ENCODE results near the gene SEPHS1.
"Not testable (repeated sequence)": the region's sequence is repeated elsewhere in the genome, so short reads cannot be mapped to it uniquely, and the experiment has no call there.

SEPHS1 gene

GRCh38 chr10:13276146-13276545 lies 71.9 kb downstream of the SEPHS1 start:
- H3K14ac ChIP-seq (ENCODE audit: low read length in 2 of 2), result not testable (repeated sequence)
- WGBS, result over 99% methylated on average over 11 of the region's 11 CpGs
- H3K36me3 ChIP-seq (ENCODE audit: control insufficient read depth in 1 of 2, insufficient read depth in 2 of 2, low read depth in 1 of 2, low read length in 2 of 2), result peaks cover 0 to 30% of the 10 kb centered on the region in 2 experiments

GRCh38 chr10:13272164-13272571 lies 75.9 kb downstream of the SEPHS1 start:
- no peaks in the 10 kb centered on the region for H3K9me3 ChIP-seq (ENCODE audit: control insufficient read depth, low read length)
- WGBS, result 84% methylated on average over 12 of the region's 12 CpGs

More at GRCh38 chr10:13276146-13276545, 71.9 kb downstream of the SEPHS1 start:
- H3K4me2 ChIP-seq (ENCODE audit: low read length, poor library complexity, severe bottlenecking); H3K9ac ChIP-seq (ENCODE audit: low read length); H2AK5ac ChIP-seq (ENCODE audit: low read length, severe bottlenecking); H3K18ac ChIP-seq (ENCODE audit: low read depth in 1 of 2, low read length in 2 of 2); H2BK15ac ChIP-seq (ENCODE audit: low read depth, poor library complexity, severe bottlenecking); H2BK5ac ChIP-seq (ENCODE audit: low read depth, low read length, poor library complexity, severe bottlenecking); H3K23ac ChIP-seq (ENCODE audit: low read length in 2 of 2); H4K91ac ChIP-seq (ENCODE audit: low read length); H4K8ac ChIP-seq (ENCODE audit: low read length); H3K79me1 ChIP-seq (replicated peaks; ENCODE audit: low read length, poor library complexity, severe bottlenecking); H3K27me3 ChIP-seq (ENCODE audit: control insufficient read depth in 1 of 2, insufficient read depth in 1 of 2, low read length in 2 of 2); H2BK120ac ChIP-seq (ENCODE audit: low read depth, low read length); H2AFZ ChIP-seq (ENCODE audit: low read depth, low read length); H3K4ac ChIP-seq (ENCODE audit: low read depth in 1 of 2, low read length in 2 of 2); H3K4me1 ChIP-seq (ENCODE audit: control insufficient read depth, insufficient read depth, low read depth, low read length); H2BK12ac ChIP-seq (ENCODE audit: low read length in 2 of 2); H3K9me3 ChIP-seq (ENCODE audit: control insufficient read depth, low read length); H3K4me3 ChIP-seq (ENCODE audit: insufficient read depth in 1 of 2, low read depth in 1 of 2, low read length in 2 of 2); DNase-seq; H3K27ac ChIP-seq (ENCODE audit: low read length, poor library complexity, severe bottlenecking): not testable (repeated sequence)

GRCh38 chr10:13271552-13272163 lies 76.4 kb downstream of the SEPHS1 start:
- peak overlapping the region in 1 of 2 experiments; percentile 62 for H3K4me3 ChIP-seq (ENCODE audit: insufficient read depth in 1 of 2, low read depth in 1 of 2, low read length in 2 of 2)
- no peak overlapping the region for H3K18ac ChIP-seq (ENCODE audit: low read depth in 1 of 2, low read length in 2 of 2)
- H4K8ac ChIP-seq (ENCODE audit: low read length), result no peak overlapping the region
- H4K91ac ChIP-seq (ENCODE audit: low read length), result no peak overlapping the region
- H2AK5ac ChIP-seq (ENCODE audit: low read length, severe bottlenecking), result no peak overlapping the region
- no peak overlapping the region for H2BK5ac ChIP-seq (ENCODE audit: low read depth, low read length, poor library complexity, severe bottlenecking)
- H3K23ac ChIP-seq (ENCODE audit: low read length in 2 of 2), result no peak overlapping the region
- no peak overlapping the region for H2AFZ ChIP-seq (ENCODE audit: low read depth, low read length)
- H3K4me2 ChIP-seq (ENCODE audit: low read length, poor library complexity, severe bottlenecking), result no peak overlapping the region
- H3K9ac ChIP-seq (ENCODE audit: low read length), result no peak overlapping the region
- no peaks in the 10 kb centered on the region for H3K36me3 ChIP-seq (ENCODE audit: control insufficient read depth in 1 of 2, insufficient read depth in 2 of 2, low read depth in 1 of 2, low read length in 2 of 2)
- H3K9me3 ChIP-seq (ENCODE audit: control insufficient read depth, low read length), result no peaks in the 10 kb centered on the region
- peak; percentile 4 for DNase-seq
- no peak overlapping the region for H2BK120ac ChIP-seq (ENCODE audit: low read depth, low read length)
- no peak overlapping the region for H2BK15ac ChIP-seq (ENCODE audit: low read depth, poor library complexity, severe bottlenecking)
- peaks cover 2% of the 10 kb centered on the region for H3K4me1 ChIP-seq (ENCODE audit: control insufficient read depth, insufficient read depth, low read depth, low read length)
- H3K27me3 ChIP-seq (ENCODE audit: control insufficient read depth in 1 of 2, insufficient read depth in 1 of 2, low read length in 2 of 2), result peaks cover 5 to 6% of the 10 kb centered on the region in 2 experiments
- 58% methylated on average over 9 of the region's 14 CpGs for WGBS
- no peak overlapping the region for H3K27ac ChIP-seq (ENCODE audit: low read length, poor library complexity, severe bottlenecking)
- H3K14ac ChIP-seq (ENCODE audit: low read length in 2 of 2), result no peak overlapping the region
- no peak overlapping the region for H3K4ac ChIP-seq (ENCODE audit: low read depth in 1 of 2, low read length in 2 of 2)
- H3K79me1 ChIP-seq (replicated peaks; ENCODE audit: low read length, poor library complexity, severe bottlenecking), result no peaks in the 10 kb centered on the region
- H2BK12ac ChIP-seq (ENCODE audit: low read length in 2 of 2), result no peak overlapping the region

More at GRCh38 chr10:13272164-13272571, 75.9 kb downstream of the SEPHS1 start:
- Histone ChIP-seq H3K36me3 (ENCODE audit: control insufficient read depth in 1 of 2, insufficient read depth in 2 of 2, low read depth in 1 of 2, low read length in 2 of 2) (no peaks in the 10 kb centered on the region), H4K8ac (ENCODE audit: low read length) (no peak overlapping the region), H2AFZ (ENCODE audit: low read depth, low read length) (no peak overlapping the region), H3K4ac (ENCODE audit: low read depth in 1 of 2, low read length in 2 of 2) (no peak overlapping the region), H3K4me3 (ENCODE audit: insufficient read depth in 1 of 2, low read depth in 1 of 2, low read length in 2 of 2) (peak overlapping the region in 1 of 2 experiments; percentile 62), H2BK120ac (ENCODE audit: low read depth, low read length) (no peak overlapping the region), H3K27ac (ENCODE audit: low read length, poor library complexity, severe bottlenecking) (no peak overlapping the region), H2AK5ac (ENCODE audit: low read length, severe bottlenecking) (no peak overlapping the region), H3K23ac (ENCODE audit: low read length in 2 of 2) (no peak overlapping the region), H3K14ac (ENCODE audit: low read length in 2 of 2) (no peak overlapping the region), H3K27me3 (ENCODE audit: control insufficient read depth in 1 of 2, insufficient read depth in 1 of 2, low read length in 2 of 2) (peaks cover 5 to 6% of the 10 kb centered on the region in 2 experiments), H3K79me1 (replicated peaks; ENCODE audit: low read length, poor library complexity, severe bottlenecking) (no peaks in the 10 kb centered on the region), H3K4me1 (ENCODE audit: control insufficient read depth, insufficient read depth, low read depth, low read length) (peaks cover 2% of the 10 kb centered on the region), H3K18ac (ENCODE audit: low read depth in 1 of 2, low read length in 2 of 2) (no peak overlapping the region), H2BK5ac (ENCODE audit: low read depth, low read length, poor library complexity, severe bottlenecking) (no peak overlapping the region), H3K9ac (ENCODE audit: low read length) (peak overlapping the region; percentile 3), H2BK12ac (ENCODE audit: low read length in 2 of 2) (no peak overlapping the region), H4K91ac (ENCODE audit: low read length) (no peak overlapping the region), H3K4me2 (ENCODE audit: low read length, poor library complexity, severe bottlenecking) (no peak overlapping the region), H2BK15ac (ENCODE audit: low read depth, poor library complexity, severe bottlenecking) (no peak overlapping the region)
- no peak for DNase-seq

GRCh38 chr10:13270877-13271551 lies 77.1 kb downstream of the SEPHS1 start:
- no peak overlapping the region for H2AK5ac ChIP-seq (ENCODE audit: low read length, severe bottlenecking)
- H3K4me2 ChIP-seq (ENCODE audit: low read length, poor library complexity, severe bottlenecking), result no peak overlapping the region
- H2BK120ac ChIP-seq (ENCODE audit: low read depth, low read length), result no peak overlapping the region
- no peak overlapping the region for H3K14ac ChIP-seq (ENCODE audit: low read length in 2 of 2)
- H3K79me1 ChIP-seq (replicated peaks; ENCODE audit: low read length, poor library complexity, severe bottlenecking), result no peaks in the 10 kb centered on the region
- 95% methylated on average over 9 of the region's 9 CpGs for WGBS
- H3K9me3 ChIP-seq (ENCODE audit: control insufficient read depth, low read length), result no peaks in the 10 kb centered on the region
- H3K9ac ChIP-seq (ENCODE audit: low read length), result no peak overlapping the region
- H3K4me1 ChIP-seq (ENCODE audit: control insufficient read depth, insufficient read depth, low read depth, low read length), result peaks cover 2% of the 10 kb centered on the region
- no peak overlapping the region for H2BK15ac ChIP-seq (ENCODE audit: low read depth, poor library complexity, severe bottlenecking)
- no peak overlapping the region for H2BK5ac ChIP-seq (ENCODE audit: low read depth, low read length, poor library complexity, severe bottlenecking)
- H2AFZ ChIP-seq (ENCODE audit: low read depth, low read length), result no peak overlapping the region
- peaks cover 5 to 7% of the 10 kb centered on the region in 2 experiments for H3K27me3 ChIP-seq (ENCODE audit: control insufficient read depth in 1 of 2, insufficient read depth in 1 of 2, low read length in 2 of 2)
- H4K91ac ChIP-seq (ENCODE audit: low read length), result no peak overlapping the region
- H3K27ac ChIP-seq (ENCODE audit: low read length, poor library complexity, severe bottlenecking), result no peak overlapping the region
- H3K4ac ChIP-seq (ENCODE audit: low read depth in 1 of 2, low read length in 2 of 2), result no peak overlapping the region
- DNase-seq, result no peak
- no peak overlapping the region for H4K8ac ChIP-seq (ENCODE audit: low read length)
- no peak overlapping the region for H2BK12ac ChIP-seq (ENCODE audit: low read length in 2 of 2)
- H3K23ac ChIP-seq (ENCODE audit: low read length in 2 of 2), result no peak overlapping the region
- peak overlapping the region in 1 of 2 experiments; percentile 62 for H3K4me3 ChIP-seq (ENCODE audit: insufficient read depth in 1 of 2, low read depth in 1 of 2, low read length in 2 of 2)
- no peaks in the 10 kb centered on the region for H3K36me3 ChIP-seq (ENCODE audit: control insufficient read depth in 1 of 2, insufficient read depth in 2 of 2, low read depth in 1 of 2, low read length in 2 of 2)
- H3K18ac ChIP-seq (ENCODE audit: low read depth in 1 of 2, low read length in 2 of 2), result no peak overlapping the region

Measured in mesenchymal stem cell (in vitro differentiated cells and primary cell).